C4-2B (cell line): ENCODE measurements around the gene SMAP2.

Experiments used
- ZFX ChIP-seq: fragments of 450-650 bp; IDR thresholded peaks from 2 replicates; pipeline ENCODE4 v1.6.1; 2017
- TF ChIP-seq, protein P1 (sequence below): fragments of 450-650 bp; conservative IDR thresholded peaks from 2 replicates; pipeline ENCODE4 v1.5.1; 2017; ENCODE audit warnings: mild to moderate bottlenecking

GRCh38 chr1:40401473-40402201, 28.1 kb downstream of the SMAP2 start:
- TF ChIP-seq, protein P1, sequence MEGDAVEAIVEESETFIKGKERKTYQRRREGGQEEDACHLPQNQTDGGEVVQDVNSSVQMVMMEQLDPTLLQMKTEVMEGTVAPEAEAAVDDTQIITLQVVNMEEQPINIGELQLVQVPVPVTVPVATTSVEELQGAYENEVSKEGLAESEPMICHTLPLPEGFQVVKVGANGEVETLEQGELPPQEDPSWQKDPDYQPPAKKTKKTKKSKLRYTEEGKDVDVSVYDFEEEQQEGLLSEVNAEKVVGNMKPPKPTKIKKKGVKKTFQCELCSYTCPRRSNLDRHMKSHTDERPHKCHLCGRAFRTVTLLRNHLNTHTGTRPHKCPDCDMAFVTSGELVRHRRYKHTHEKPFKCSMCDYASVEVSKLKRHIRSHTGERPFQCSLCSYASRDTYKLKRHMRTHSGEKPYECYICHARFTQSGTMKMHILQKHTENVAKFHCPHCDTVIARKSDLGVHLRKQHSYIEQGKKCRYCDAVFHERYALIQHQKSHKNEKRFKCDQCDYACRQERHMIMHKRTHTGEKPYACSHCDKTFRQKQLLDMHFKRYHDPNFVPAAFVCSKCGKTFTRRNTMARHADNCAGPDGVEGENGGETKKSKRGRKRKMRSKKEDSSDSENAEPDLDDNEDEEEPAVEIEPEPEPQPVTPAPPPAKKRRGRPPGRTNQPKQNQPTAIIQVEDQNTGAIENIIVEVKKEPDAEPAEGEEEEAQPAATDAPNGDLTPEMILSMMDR: no peak
- no peak for TF ChIP-seq ZFX
